Endothelial cell (in vitro differentiated cells): Measurements from ENCODE around the gene CALHM4. TPM values are rescaled to one million over a fixed set of nuclear protein-coding genes. Genes with fewer than 3 reads are reported as not detected.

ENCODE experiments used
- DNase-seq: peaks from one replicate; pipeline ENCODE4 v3.0.0; 2021; ENCODE audit warnings: low spot score
- H3K27ac Mint-ChIP-seq: one replicate; pipeline ENCODE4 v1.8.0; 2021; ENCODE audit warnings: mixed read lengths, inconsistent platforms; ENCODE audit not compliant: unreplicated experiment
- H3K27me3 Mint-ChIP-seq: one replicate; pipeline ENCODE4 v1.8.0; 2021; ENCODE audit warnings: mild to moderate bottlenecking, moderate library complexity, mixed read lengths, inconsistent platforms; ENCODE audit not compliant: unreplicated experiment
- H3K36me3 Mint-ChIP-seq: one replicate; pipeline ENCODE4 v1.8.0; 2021; ENCODE audit warnings: mild to moderate bottlenecking, low read depth, mixed read lengths, inconsistent platforms; ENCODE audit not compliant: unreplicated experiment
- H3K4me1 Mint-ChIP-seq: one replicate; pipeline ENCODE4 v1.8.0; 2021; ENCODE audit warnings: mild to moderate bottlenecking, mixed read lengths, inconsistent platforms; ENCODE audit not compliant: unreplicated experiment
- H3K4me3 Mint-ChIP-seq: one replicate; pipeline ENCODE4 v1.8.0; 2021; ENCODE audit warnings: mild to moderate bottlenecking, mixed read lengths, inconsistent platforms; ENCODE audit not compliant: unreplicated experiment
- H3K9me3 Mint-ChIP-seq: one replicate; pipeline ENCODE4 v1.8.0; 2021; ENCODE audit warnings: mixed read lengths, inconsistent platforms; ENCODE audit not compliant: unreplicated experiment
- CTCF ChIP-seq: fragments of 200-600 bp; sonication (generic); IDR thresholded peaks from one replicate; pipeline ENCODE4 v1.5.0; 2021; ENCODE audit warnings: antibody characterized with exemption; ENCODE audit not compliant: unreplicated experiment
- total RNA-seq: library from RNA; stranded (reverse); fragmentation: NEBNext Ultra II Directional; extraction: Animal tissue kit (Norgen Biotek cat#: 25700); gene quantifications from one replicate; pipeline ENCODE4 v1.2.1, GENCODE V29; 2021; ENCODE audit not compliant: unreplicated experiment

CALHM4 gene
- total RNA-seq, 1 donor from 2014 or later: not detected

DNA sequence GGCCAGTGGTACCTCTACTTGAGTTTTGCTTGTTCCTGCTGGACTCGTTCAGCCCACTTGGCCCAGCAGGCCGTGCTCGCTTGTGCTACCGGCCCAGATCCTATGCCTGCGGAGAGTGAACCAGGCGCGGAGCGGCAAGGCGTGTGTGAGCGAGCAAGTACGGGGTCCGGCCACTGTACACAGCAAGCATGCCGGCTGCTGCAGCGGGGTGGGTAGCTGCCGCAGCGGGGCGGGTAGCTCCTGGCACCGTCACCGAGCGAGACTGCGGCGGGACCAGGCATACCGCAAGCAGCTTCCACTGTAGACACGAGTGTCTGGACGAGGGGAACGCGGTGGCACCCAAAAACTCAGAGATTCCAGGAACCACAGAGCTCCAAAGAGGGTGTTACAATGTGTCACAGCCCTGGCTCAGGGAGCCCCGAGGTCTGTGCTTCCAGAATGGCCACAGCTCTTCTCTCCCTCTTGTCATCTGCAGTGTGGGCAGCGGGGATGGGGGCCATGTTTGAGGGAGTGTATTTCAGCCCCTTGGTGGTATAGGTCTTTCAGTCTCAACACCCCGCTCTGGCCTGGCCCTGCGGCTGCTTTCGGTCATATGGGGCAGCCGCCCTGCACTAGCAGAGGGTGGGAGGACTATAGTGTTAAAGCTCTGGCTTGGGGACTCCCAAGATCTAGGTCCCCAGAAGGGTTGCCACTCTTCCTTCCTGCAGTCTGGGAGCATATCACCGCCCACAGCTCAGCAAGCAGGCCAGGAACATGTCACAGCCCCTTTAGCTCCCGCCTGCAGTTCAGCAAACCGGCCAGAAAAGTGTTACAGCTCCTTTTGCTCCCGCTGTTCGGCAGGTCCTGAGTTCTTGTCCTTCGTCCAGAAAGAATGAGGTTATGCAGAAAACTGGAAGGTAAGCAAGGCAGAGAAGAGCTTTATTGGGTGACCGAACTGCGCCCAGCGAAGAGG is 11.6 kb downstream of the CALHM4 start:
- peaks cover 7% of the 10 kb centered on the region for H3K36me3 Mint-ChIP-seq
- H3K27me3 Mint-ChIP-seq: peaks cover 12% of the 10 kb centered on the region
- no peak for DNase-seq
- no peak overlapping the region for H3K27ac Mint-ChIP-seq
- peaks cover 31% of the 10 kb centered on the region for H3K4me1 Mint-ChIP-seq
- TF ChIP-seq CTCF: no peak
- H3K4me3 Mint-ChIP-seq: no peak overlapping the region
- H3K9me3 Mint-ChIP-seq: no peaks in the 10 kb centered on the region

GRCh38 chr6:116568111-116568510 is 14.6 kb downstream of the CALHM4 start:
- peaks cover 12% of the 10 kb centered on the region for H3K27me3 Mint-ChIP-seq
- H3K4me3 Mint-ChIP-seq: no peak overlapping the region
- H3K36me3 Mint-ChIP-seq: peaks cover 7% of the 10 kb centered on the region
- no peak overlapping the region for H3K27ac Mint-ChIP-seq
- no peak for TF ChIP-seq CTCF
- H3K9me3 Mint-ChIP-seq: no peaks in the 10 kb centered on the region
- H3K4me1 Mint-ChIP-seq: peaks cover 37% of the 10 kb centered on the region
- DNase-seq: no peak

GRCh38 chr6:116568821-116569755 is 15.5 kb downstream of the CALHM4 start:
- DNase-seq: no peak
- Mint-ChIP-seq H3K4me3 (no peak overlapping the region), H3K4me1 (peaks cover 39% of the 10 kb centered on the region), H3K27ac (peak overlapping the region; percentile 43), H3K36me3 (peaks cover 6% of the 10 kb centered on the region), H3K27me3 (peaks cover 9% of the 10 kb centered on the region), H3K9me3 (no peaks in the 10 kb centered on the region)
- TF ChIP-seq CTCF: no peak

DNA sequence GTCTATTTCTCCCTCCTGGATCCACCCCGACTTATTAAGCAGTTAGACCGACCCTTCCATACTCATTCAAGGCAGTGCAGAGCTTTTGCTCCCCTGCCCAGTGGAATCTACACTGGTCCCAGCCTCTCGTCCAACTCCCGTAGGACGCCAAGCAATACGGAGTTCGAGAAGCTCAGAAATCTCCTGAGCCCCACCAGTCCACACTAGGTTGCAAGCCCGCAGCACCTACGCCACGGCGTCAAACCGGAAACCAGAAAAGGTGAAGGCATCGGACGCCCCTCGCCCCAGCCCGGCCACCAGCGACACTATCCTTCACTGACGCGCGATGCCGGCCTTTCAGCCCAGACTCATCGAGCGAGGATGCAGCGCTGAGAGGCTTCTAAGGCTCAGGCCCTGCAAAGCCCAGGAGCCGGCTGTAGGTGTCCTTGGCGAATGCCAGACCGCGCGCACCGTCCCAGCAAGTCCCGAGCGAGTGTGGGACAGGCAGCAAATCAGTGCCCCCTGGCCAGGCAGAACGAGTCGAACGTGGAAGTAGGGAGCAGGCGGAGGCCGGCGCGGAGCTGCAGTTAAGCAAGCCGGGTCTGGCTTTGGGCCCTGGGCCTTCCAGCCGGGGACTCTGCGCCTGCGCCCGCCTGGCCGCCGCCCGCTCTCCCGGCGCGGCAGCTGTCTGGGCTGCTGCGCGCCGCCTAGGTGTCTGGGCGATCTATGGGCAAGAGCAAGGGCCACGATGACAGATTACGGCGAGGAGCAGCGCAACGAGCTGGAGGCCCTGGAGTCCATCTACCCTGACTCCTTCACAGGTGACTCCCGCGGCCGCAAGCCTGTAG is 17.5 kb downstream of the CALHM4 start, which contains the start of gene RWDD1:
RWDD1 (plus strand) TSS at position 649 of the 827 bp plus-strand sequence; CDS start at position 728, 79 bp downstream.
- Mint-ChIP-seq H3K4me1 (peaks cover 43% of the 10 kb centered on the region), H3K27ac (peak within 1 kb of the TSS; percentile 99), H3K36me3 (no peaks in the 10 kb centered on the region), H3K9me3 (no peaks in the 10 kb centered on the region), H3K4me3 (peak within 1 kb of the TSS; percentile 100), H3K27me3 (peaks cover 7% of the 10 kb centered on the region)
- no peak for TF ChIP-seq CTCF
- peak; percentile 99 for DNase-seq
